ENCODE data around the gene DHRSX. TPM values are rescaled to one million over a fixed set of nuclear protein-coding genes. Genes with fewer than 3 reads are reported as not detected.

Gene DHRSX
- total and polyA plus RNA-seq, 9 of the 15 experiments (the other 6 are each of a cell fraction or from before 2014, with no cell fraction given) = 0.59 to 11.0 (median 6.2) TPM

GRCh38 chrX:2466876-2467656 is 33.7 kb downstream of the DHRSX start:
- CTCF ChIA-PET (ENCODE audit: low intra/inter-chr PET ratio) = no interaction called here
- no peak for ATAC-seq
- Histone ChIP-seq H3K9me1 (ENCODE audit: control insufficient read depth, insufficient read depth, low read length) (no peaks in the 10 kb centered on the region), H3K9ac (ENCODE audit: insufficient read depth in 1 of 2, low read depth in 2 of 2, low read length in 2 of 2) (no peak overlapping the region), H3K4me3 (no peak overlapping the region), H3K79me2 (ENCODE audit: control insufficient read depth, insufficient read depth, low read length) (peaks cover 10% of the 10 kb centered on the region; the same call in 2 of the 3 replicates), H3K4me1 (replicated peaks in 1 of 2; ENCODE audit: control insufficient read depth in 2 of 2, insufficient read depth in 2 of 2, low read length in 2 of 2) (no peaks in the 10 kb centered on the region; a peak in 2 of 5 replicates), H2AFZ (ENCODE audit: low read depth, low read length) (no peak overlapping the region), H3K4me2 (ENCODE audit: insufficient read depth, low read length) (no peak overlapping the region), H3K36me3 (ENCODE audit: control insufficient read depth, insufficient read depth, low read length) (no peaks in the 10 kb centered on the region), H3K9me3 (replicated peaks; ENCODE audit: control insufficient read depth, insufficient read depth, low read depth, low read length) (no peaks in the 10 kb centered on the region), H4K20me1 (replicated peaks; ENCODE audit: control insufficient read depth, insufficient read depth, low read length) (no peaks in the 10 kb centered on the region), H3K27me3 (ENCODE audit: control insufficient read depth in 2 of 2, insufficient read depth in 2 of 2, low read length in 2 of 2) (no peaks in the 10 kb centered on the region), H3K27ac (ENCODE audit: extremely low read depth, low read depth, low read length) (no peak overlapping the region)
- 68% methylated on average over 15 of the region's 20 CpGs for WGBS (ENCODE audit: insufficient coverage, low coverage, missing lambda C conversion rate)
- no peak for DNase-seq (ENCODE audit: extremely low read depth in 1 of 4, low spot score in 3 of 4)
- POLR2A ChIA-PET = no interaction called here
- in situ Hi-C loops (cut with MboI) = loop anchor here (10.0 kb wide), 1 partner anchor 802 kb away; no protein-coding TSS in a partner anchor
- no TSS peak for BruUV-seq (replicated peaks)
- FAIRE-seq = no peak
- intact Hi-C loops (cut with micrococcal nuclease) = no loop called here
- TF ChIP-seq NFRKB (IDR thresholded peaks at IDR 0.05; ENCODE audit: low read depth) = no peak
- TF ChIP-seq KLF16 (IDR thresholded peaks at IDR 0.05) = no peak
- no peak for TF ChIP-seq TSHZ1 (CRISPR knock-in tag; IDR thresholded peaks at IDR 0.05)
- no peak for TF ChIP-seq CC2D1A (IDR thresholded peaks at IDR 0.05)
- no peak for TF ChIP-seq DMBX1 (CRISPR knock-in tag; IDR thresholded peaks at IDR 0.05; ENCODE audit: borderline replicate concordance)
- no peak for TF ChIP-seq PML (IDR thresholded peaks at IDR 0.05; ENCODE audit: low read length)
- no peak for TF ChIP-seq FOXP1 (CRISPR knock-in tag; IDR thresholded peaks at IDR 0.05)
- TF ChIP-seq BHLHE40 (IDR thresholded peaks at IDR 0.05; ENCODE audit: low read length) = no peak
- no peak for TF ChIP-seq MTA3 (IDR thresholded peaks at IDR 0.05; ENCODE audit: borderline replicate concordance)
- TF ChIP-seq GATAD2A (IDR thresholded peaks at IDR 0.05) = no peak
- TF ChIP-seq MEIS2 (IDR thresholded peaks at IDR 0.05; ENCODE audit: partially characterized antibody) = no peak
- TF ChIP-seq ELF4 (CRISPR knock-in tag; IDR thresholded peaks at IDR 0.05) = no peak
- TF ChIP-seq ZNF3 (CRISPR knock-in tag; IDR thresholded peaks at IDR 0.05) = no peak
- no peak for TF ChIP-seq ZNF780A (CRISPR knock-in tag; IDR thresholded peaks at IDR 0.05)
- TF ChIP-seq MCM2 (IDR thresholded peaks at IDR 0.05; ENCODE audit: low read depth) = no peak
- TF ChIP-seq PPARD (CRISPR knock-in tag; IDR thresholded peaks at IDR 0.05) = no peak
